Endothelial cell of umbilical vein (primary cell): ENCODE data around the gene MAGI1. TPM values are rescaled to one million over a fixed set of nuclear protein-coding genes. Genes with fewer than 3 reads are reported as not detected.
A peak's percentile ranks its signal among the peaks of the same experiment; 100 is the strongest.

Source experiments
- BruUV-seq: library from RNA; stranded (reverse); fragments of 400-500 nt; replicated peaks from 2 replicates; lab custom pipeline; 2021; lab: Mats Ljungman, UMichigan
- CTCF ChIA-PET: fragments of 300-600, 350-600 bp; sonication (Branson Sonifier 250); formaldehyde crosslinking; loops from one replicate; lab custom pipeline; 2021; ENCODE audit warnings: antibody characterized with exemption, inconsistent platforms; lab: Charles Lee
- POLR2A ChIA-PET: fragments of 300-600, 350-600 bp; sonication (Branson Sonifier 250); formaldehyde crosslinking; loops from one replicate; lab custom pipeline; 2021; ENCODE audit warnings: antibody characterized with exemption, inconsistent platforms; lab: Charles Lee
- DNase-seq: peaks from one replicate; pipeline ENCODE4 v3.0.0-alpha.2; 2011; ENCODE audit warnings: low read depth, low spot score
- FAIRE-seq: peaks from 2 replicates; lab custom pipeline; 2011; peaks lifted over from hg19 to GRCh38; lab: Jason Lieb, UNC
- H2AFZ ChIP-seq: 2 replicates; pipeline ENCODE4 v1.6.0; 2012; ENCODE audit warnings: low read depth, low read length, control low read depth, inconsistent platforms
- H3K27ac ChIP-seq: 2 replicates; pipeline ENCODE4 v1.5.1; 2011; ENCODE audit warnings: low read depth, mild to moderate bottlenecking, control low read depth, low read length, moderate library complexity; ENCODE audit not compliant: insufficient read depth
- H3K27me3 ChIP-seq, 2 experiments: 2 replicates each; pipeline versions ENCODE4 v1.6.0 to v1.6.1; 2011; ENCODE audit warnings: low read length in 2 of 2, mixed read lengths in 1 of 2; ENCODE audit not compliant: control insufficient read depth in 2 of 2, insufficient read depth in 2 of 2
- H3K36me3 ChIP-seq, 2 experiments: 2 replicates in 1 of 2; 3 replicates in 1 of 2; pipeline ENCODE4 v1.5.1; 2011; ENCODE audit warnings: low read length in 2 of 2, mild to moderate bottlenecking in 1 of 2, moderate library complexity in 1 of 2; ENCODE audit not compliant: control insufficient read depth in 2 of 2, insufficient read depth in 2 of 2; ENCODE audit errors: extremely low read depth in 1 of 2
- H3K4me1 ChIP-seq: 3 replicates; pipeline ENCODE4 v1.5.1; 2011; ENCODE audit warnings: mild to moderate bottlenecking, low read length; ENCODE audit not compliant: control insufficient read depth, insufficient read depth; ENCODE audit errors: extremely low read depth
- H3K4me2 ChIP-seq: 2 replicates; pipeline ENCODE4 v1.6.1; 2011; ENCODE audit warnings: low read length, control low read depth, mixed read lengths; ENCODE audit not compliant: insufficient read depth
- H3K4me3 ChIP-seq, 3 experiments: fragments of 200-600 bp in 1 of 3; sonication (generic), shearing (Covaris generic) in 1 of 3; replicated peaks in 1 of 3; 2 replicates each; pipeline ENCODE4 v1.5.1; 2011 to 2016; ENCODE audit warnings: control low read depth in 3 of 3, low read length in 3 of 3, mild to moderate bottlenecking in 2 of 3, inconsistent platforms in 1 of 3, low read depth in 1 of 3, moderate library complexity in 1 of 3; ENCODE audit not compliant: insufficient read depth in 1 of 3
- H3K79me2 ChIP-seq: 2 replicates; pipeline ENCODE4 v1.6.0; 2012; ENCODE audit warnings: low read length, inconsistent platforms; ENCODE audit not compliant: control insufficient read depth, insufficient read depth
- H3K9ac ChIP-seq: replicated peaks from 2 replicates; pipeline ENCODE3; 2011; ENCODE audit warnings: low read length, control low read depth; ENCODE audit not compliant: insufficient read depth; ENCODE audit errors: extremely low read depth
- H3K9me1 ChIP-seq: replicated peaks from 3 replicates; pipeline ENCODE4 v1.6.0; 2011; ENCODE audit warnings: mild to moderate bottlenecking, low read length; ENCODE audit not compliant: control insufficient read depth, insufficient read depth; ENCODE audit errors: extremely low read depth
- H3K9me3 ChIP-seq: replicated peaks from 2 replicates; pipeline ENCODE4 v1.5.1; 2012; ENCODE audit warnings: low read length, inconsistent platforms; ENCODE audit not compliant: control insufficient read depth, insufficient read depth
- H4K20me1 ChIP-seq: replicated peaks from 2 replicates; pipeline ENCODE3; 2011; ENCODE audit warnings: mild to moderate bottlenecking, low read length; ENCODE audit not compliant: control insufficient read depth, insufficient read depth; ENCODE audit errors: extremely low read depth
- EZH2 ChIP-seq: IDR thresholded peaks from 2 replicates; pipeline ENCODE4 v1.6.1; 2012; ENCODE audit warnings: borderline replicate concordance, low read depth, mild to moderate bottlenecking, moderate library complexity, low read length, inconsistent platforms; ENCODE audit not compliant: severe bottlenecking
- FOS ChIP-seq: IDR thresholded peaks from 2 replicates; pipeline ENCODE4 v1.6.1; 2011; ENCODE audit warnings: mild to moderate bottlenecking, low read length, moderate library complexity, borderline replicate concordance; ENCODE audit not compliant: insufficient read depth
- GATA2 ChIP-seq: IDR thresholded peaks from 2 replicates; pipeline ENCODE4 v1.7.0; 2011; ENCODE audit warnings: low read depth, mild to moderate bottlenecking, moderate library complexity, mixed read lengths, low read length; ENCODE audit not compliant: insufficient read length, insufficient read depth
- POLR2A ChIP-seq: IDR thresholded peaks from 2 replicates; pipeline ENCODE4 v1.6.1; 2012; ENCODE audit warnings: low read depth, mild to moderate bottlenecking, control low read depth, low read length
- POLR2AphosphoS5 ChIP-seq: IDR thresholded peaks from 2 replicates; pipeline ENCODE4 v1.6.1; 2012; ENCODE audit warnings: low read depth, mild to moderate bottlenecking, control low read depth, low read length, moderate library complexity; ENCODE audit not compliant: insufficient read depth
- dilution Hi-C: fragments of 300-500 bp; cut with MboI; formaldehyde crosslinking; loops from one replicate; pipeline ENCODE4 v1.15.0; 2019; ENCODE audit warnings: low sequenced_read_pairs; ENCODE audit not compliant: extremely low pct_ligation_motif_present
- intact Hi-C: fragments of 100-400 bp; cut with micrococcal nuclease; formaldehyde crosslinking; loops from one replicate; pipeline ENCODE4 v1.10.0; 2022
- polyA plus RNA-seq, 4 experiments: library from polyadenylated mRNA; depleted of rRNA in 3 of 4; stranded (reverse) in 3 of 4; unstranded in 1 of 4; fragments of >200 nt; gene quantifications; 2 replicates each; pipeline versions ENCODE4 v1.2.1 to v1.2.3, GENCODE V29; 2011 to 2012; ENCODE audit warnings: missing spikeins in 1 of 4
- total RNA-seq: library from RNA; stranded (reverse); gene quantifications from 2 replicates; pipeline ENCODE4 v1.2.3, GENCODE V29; 2021

The MAGI1 gene
- total and polyA plus RNA-seq, 2 donors (not counting 3 experiments of a cell fraction or from before 2014, with no cell fraction given): 10.1 to 47.9 TPM

GRCh38 chr3:65961733-65962132 lies 77.0 kb downstream of the MAGI1 start:
- Histone ChIP-seq H3K27me3 (no peaks in the 10 kb centered on the region), H3K4me2 (peak overlapping the region; percentile 43), H3K79me2 (no peaks in the 10 kb centered on the region), H3K4me1 (peaks cover 45% of the 10 kb centered on the region), H4K20me1 (no peaks in the 10 kb centered on the region), H3K27ac (peak overlapping the region; percentile 48), H3K4me3 (no peak overlapping the region), H2AFZ (no peak overlapping the region), H3K9me1 (no peaks in the 10 kb centered on the region), H3K9ac (no peak overlapping the region), H3K9me3 (no peaks in the 10 kb centered on the region), H3K36me3 (no peaks in the 10 kb centered on the region)
- dilution Hi-C loops: no loop called here
- ChIA-PET CTCF (interaction anchor here (0.7 to 1.2 kb wide), 4 partner anchors 10 to 135 kb away, joined by 3 to 6 read pairs (median 4); no protein-coding TSS in a partner anchor), POLR2A (interaction anchor here (0.5 to 0.8 kb wide), 3 partner anchors 9 to 47 kb away, joined by 3 to 6 read pairs (median 3); no protein-coding TSS in a partner anchor)
- no TSS peak for BruUV-seq
- TF ChIP-seq EZH2 (no peak), FOS (no peak), GATA2 (peak; percentile 19)
- DNase-seq: peak; percentile 93
- FAIRE-seq: peak; percentile 79
- intact Hi-C loops: no loop called here

- BruUV-seq: no TSS peak
- FAIRE-seq: no peak
- no peak overlapping the region for H3K9ac ChIP-seq
Observed at GRCh38 chr3:65961128-65961527, 77.6 kb downstream of the MAGI1 start.

More at GRCh38 chr3:65961128-65961527, 77.6 kb downstream of the MAGI1 start:
- no peak overlapping the region for H3K4me2 ChIP-seq
- H3K4me3 ChIP-seq: no peak overlapping the region
- TF ChIP-seq POLR2A: no peak
- no peak for TF ChIP-seq GATA2
- no peak for TF ChIP-seq POLR2AphosphoS5
- no peak for TF ChIP-seq FOS
- no peaks in the 10 kb centered on the region for H3K36me3 ChIP-seq
- H3K27me3 ChIP-seq: no peaks in the 10 kb centered on the region
- intact Hi-C loops (no loop called here), dilution Hi-C loops (no loop called here)
- no peak for DNase-seq
- peaks cover 51% of the 10 kb centered on the region for H3K4me1 ChIP-seq
- POLR2A ChIA-PET: interaction anchor here (0.6 to 0.8 kb wide), 2 partner anchors 8 to 46 kb away, joined by 3 to 6 read pairs; no protein-coding TSS in a partner anchor
- H3K79me2 ChIP-seq: no peaks in the 10 kb centered on the region
- no peak overlapping the region for H2AFZ ChIP-seq
- H3K27ac ChIP-seq: no peak overlapping the region
- CTCF ChIA-PET: interaction anchor here (1.0 to 1.2 kb wide), 2 partner anchors 9 to 24 kb away, joined by 4 to 6 read pairs; no protein-coding TSS in a partner anchor
- H3K9me1 ChIP-seq: no peaks in the 10 kb centered on the region
- no peaks in the 10 kb centered on the region for H4K20me1 ChIP-seq
- H3K9me3 ChIP-seq: no peaks in the 10 kb centered on the region
